Upper lobe of right lung (tissue), 1 donor: Measurements from ENCODE around the gene PTPN4. TPM values are rescaled to one million over a fixed set of nuclear protein-coding genes. Genes with fewer than 3 reads are reported as not detected.

Experiments used
- ATAC-seq: fragments of 200-7000 bp; cut with Tn5 transposase; one replicate; pipeline ENCODE4 v1.9.1; 2020; ENCODE audit warnings: mild to moderate bottlenecking, moderate library complexity
- DNase-seq: peaks from one replicate; pipeline ENCODE4 v3.0.0-alpha.2; 2020
- H3K27ac ChIP-seq: fragments of 200-600 bp; one replicate; pipeline ENCODE4 v1.8.0; 2022
- H3K27me3 ChIP-seq: fragments of 200-600 bp; one replicate; pipeline ENCODE4 v1.8.0; 2022; ENCODE audit warnings: mild to moderate bottlenecking
- H3K36me3 ChIP-seq: fragments of 200-600 bp; one replicate; pipeline ENCODE4 v1.8.0; 2022
- H3K4me1 ChIP-seq: fragments of 200-600 bp; one replicate; pipeline ENCODE4 v1.8.0; 2022
- H3K4me3 ChIP-seq: fragments of 200-600 bp; one replicate; pipeline ENCODE4 v1.8.0; 2022; ENCODE audit warnings: mild to moderate bottlenecking
- H3K9me3 ChIP-seq: fragments of 200-600 bp; one replicate; pipeline ENCODE4 v1.8.0; 2022
- CTCF ChIP-seq: fragments of 200-600 bp; IDR thresholded peaks from one replicate; pipeline ENCODE4 v1.8.0; 2022; ENCODE audit warnings: antibody characterized with exemption
- intact Hi-C: fragments of 100-400 bp; cut with DNase I; formaldehyde crosslinking; loops from one replicate; pipeline ENCODE4 v1.11.0; 2022
- total RNA-seq: library from RNA; stranded (reverse); fragmentation: NEBNext Ultra II Directional; extraction: Animal tissue kit (Norgen Biotek cat#: 25700); gene quantifications from one replicate; pipeline ENCODE4 v1.2.1, GENCODE V29; 2021
- donor health status: DM: no; HTN: yes; CAD: no; lungs with severe emphysema.

The PTPN4 gene
- total RNA-seq, 1 donor from 2014 or later = 45.4 TPM

GRCh38 chr2:119809339-119810048, 49.8 kb downstream of the PTPN4 start:
- Histone ChIP-seq H3K36me3 (peaks cover 7% of the 10 kb centered on the region), H3K27ac (no peak overlapping the region), H3K4me1 (peaks cover 17% of the 10 kb centered on the region), H3K27me3 (no peaks in the 10 kb centered on the region), H3K4me3 (no peak overlapping the region), H3K9me3 (no peaks in the 10 kb centered on the region)
- TF ChIP-seq CTCF = no peak
- DNase-seq = no peak
- no peak for ATAC-seq
- intact Hi-C loops = no loop called here

GRCh38 chr2:119810049-119810630, 50.4 kb downstream of the PTPN4 start:
- Histone ChIP-seq H3K27ac (no peak overlapping the region), H3K4me1 (peaks cover 17% of the 10 kb centered on the region), H3K27me3 (no peaks in the 10 kb centered on the region), H3K4me3 (no peak overlapping the region), H3K36me3 (peaks cover 7% of the 10 kb centered on the region), H3K9me3 (no peaks in the 10 kb centered on the region)
- intact Hi-C loops = no loop called here
- DNase-seq (no peak), ATAC-seq (no peak)
- TF ChIP-seq CTCF = no peak

- no peak overlapping the region for H3K27ac ChIP-seq
- peaks cover 8% of the 10 kb centered on the region for H3K4me1 ChIP-seq
- DNase-seq (no peak), ATAC-seq (no peak)
- no peak overlapping the region for H3K4me3 ChIP-seq
- intact Hi-C loops = no loop called here
- peaks cover 4% of the 10 kb centered on the region for H3K9me3 ChIP-seq
- peaks cover 7% of the 10 kb centered on the region for H3K36me3 ChIP-seq
- TF ChIP-seq CTCF = no peak
- H3K27me3 ChIP-seq = no peaks in the 10 kb centered on the region
Measured at GRCh38 chr2:119814216-119814615, 54.5 kb downstream of the PTPN4 start.

- H3K4me3 ChIP-seq = no peak overlapping the region
- H3K27ac ChIP-seq = no peak overlapping the region
Measured at GRCh38 chr2:119818792-119819191, 59.1 kb downstream of the PTPN4 start.

GRCh38 chr2:119819846-119820245, 60.1 kb downstream of the PTPN4 start:
- Histone ChIP-seq H3K4me3 (no peak overlapping the region), H3K27ac (no peak overlapping the region), H3K4me1 (no peaks in the 10 kb centered on the region), H3K27me3 (no peaks in the 10 kb centered on the region), H3K9me3 (peaks cover 4% of the 10 kb centered on the region), H3K36me3 (no peaks in the 10 kb centered on the region)
- ATAC-seq (no peak), DNase-seq (no peak)
- TF ChIP-seq CTCF = no peak
- intact Hi-C loops = loop anchor here (10.0 kb wide), 1 partner anchor 65 kb away; the partner anchor contains the start of gene PTPN4

More at GRCh38 chr2:119818792-119819191, 59.1 kb downstream of the PTPN4 start:
- Histone ChIP-seq H3K9me3 (peaks cover 4% of the 10 kb centered on the region), H3K36me3 (no peaks in the 10 kb centered on the region), H3K4me1 (no peaks in the 10 kb centered on the region), H3K27me3 (no peaks in the 10 kb centered on the region)
- intact Hi-C loops = no loop called here
- TF ChIP-seq CTCF = no peak
- no peak for ATAC-seq
- no peak for DNase-seq
